ENCODE measurements around the gene IGF2R. TPM values are rescaled to one million over a fixed set of nuclear protein-coding genes. Genes with fewer than 3 reads are reported as not detected.

Gene IGF2R
- total and polyA plus RNA-seq, 2 of the 13 experiments (the other 11 are each of a cell fraction or from before 2014, with no cell fraction given) = 38.3 to 70.0 TPM

DNA sequence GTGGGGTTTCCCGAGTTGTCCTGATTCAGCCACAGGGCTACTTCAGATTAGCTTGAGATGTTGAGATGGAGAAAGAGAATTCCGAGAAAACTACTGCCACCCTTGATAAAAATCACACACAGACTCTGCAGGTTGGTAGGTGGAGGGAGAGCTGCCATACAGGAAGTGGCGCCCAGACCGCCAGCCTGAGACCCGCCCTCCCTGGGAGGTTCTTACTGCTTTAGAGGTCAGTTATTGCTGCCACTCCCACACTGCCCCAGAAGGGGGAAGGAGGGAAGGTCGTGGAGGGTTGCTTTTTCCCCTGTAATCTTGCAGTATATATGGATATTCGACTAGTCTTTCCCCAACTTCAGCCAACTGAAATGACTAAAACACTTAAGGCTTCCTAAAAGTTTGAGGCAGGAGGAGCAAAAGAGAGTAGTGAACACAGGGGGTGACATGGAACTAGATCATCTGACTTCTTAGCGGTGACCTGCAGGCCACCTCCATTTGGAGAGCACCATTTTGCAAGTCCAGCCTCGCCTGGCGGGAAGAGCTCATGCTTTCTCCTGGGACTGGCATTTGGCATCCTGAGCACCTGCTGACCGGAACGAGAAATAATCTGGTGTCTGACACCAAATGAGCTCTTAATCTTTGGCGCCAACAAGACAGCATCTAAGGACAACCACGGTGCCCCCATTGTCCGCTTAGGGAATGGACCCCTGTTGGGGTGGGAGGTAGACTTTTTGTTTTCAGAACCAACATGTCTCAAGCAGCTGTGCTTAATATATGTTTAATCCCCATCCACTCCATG, 117.0 kb downstream of the IGF2R start (continued):
- TF ChIP-seq ZNF496 (CRISPR knock-in tag; IDR thresholded peaks at IDR 0.05; ENCODE audit: insufficient replicate concordance) = no peak

GRCh38 chr6:160086754-160087153, 117.9 kb downstream of the IGF2R start:
- DNase-seq (ENCODE audit: low spot score) (no peak), FAIRE-seq (no peak), ATAC-seq (no peak)
- peaks cover 11% of the 10 kb centered on the region for H3K4me1 ChIP-seq (ENCODE audit: insufficient read depth, low read length)
- H3K79me2 ChIP-seq (ENCODE audit: insufficient read depth, low read length) = no peaks in the 10 kb centered on the region
- no peak overlapping the region for H3K4me2 ChIP-seq (ENCODE audit: low read depth, low read length)
- no peak overlapping the region for H3K9ac ChIP-seq (ENCODE audit: insufficient read depth, low read depth, low read length)
- H2AFZ ChIP-seq (ENCODE audit: low read length) = no peak overlapping the region
- no peak overlapping the region for H3K4me3 ChIP-seq (replicated peaks in 1 of 3; ENCODE audit: insufficient read depth in 1 of 3, low read depth in 2 of 3, low read length in 3 of 3)
- BruUV-seq (replicated peaks) = no TSS peak
- in situ Hi-C loops (cut with HindIII; ENCODE audit: extremely low pct_ligation_motif_present, low pct_unique_long_range_greater_than_20kb) (loop anchor here (5.0 kb wide), 1 partner anchor 371 kb away; no protein-coding TSS in a partner anchor), intact Hi-C loops (cut with micrococcal nuclease; ENCODE audit: unreplicated experiment) (no loop called here)
- 91% methylated on average over 7 of the region's 8 CpGs for WGBS (ENCODE audit: low lambda C conversion rate)
- CTCF ChIA-PET (ENCODE audit: low intra/inter-chr PET ratio, low total read pairs) = interaction anchor here (2.6 kb wide), 1 partner anchor 369 kb away, joined by 22 read pairs; no protein-coding TSS in a partner anchor
- POLR2A ChIA-PET = no interaction called here
- no peak overlapping the region for H3K27ac ChIP-seq (ENCODE audit: extremely low read length, insufficient read depth, low read length)
- H3K36me3 ChIP-seq (replicated peaks in 1 of 2; ENCODE audit: control insufficient read depth in 1 of 2, insufficient read depth in 2 of 2, low read length in 2 of 2) = peaks cover 55 to 84% of the 10 kb centered on the region in 2 experiments
- 0 out of 2 replicates have a peak, but pooled peaks cover 4% of the 10 kb centered on the region for H4K20me1 ChIP-seq (ENCODE audit: insufficient read depth, low read length)
- no peaks in the 10 kb centered on the region for H3K27me3 ChIP-seq (ENCODE audit: control insufficient read depth in 1 of 2, insufficient read depth in 2 of 2, low read length in 2 of 2)
- no peak for TF ChIP-seq FOXK2 (IDR thresholded peaks at IDR 0.05)
- no peak for TF ChIP-seq ZNF775 (CRISPR knock-in tag; IDR thresholded peaks at IDR 0.05; ENCODE audit: borderline replicate concordance)
- TF ChIP-seq AGO2 (optimal IDR thresholded peaks at IDR 0.05; ENCODE audit: low read depth, low read length) = peak; percentile 66
- H3K9me3 ChIP-seq (ENCODE audit: low read length) = no peaks in the 10 kb centered on the region

All from HepG2 (cell line).